IMR-90 (cell line): ENCODE results near the gene KIF21A. TPM values are rescaled to one million over a fixed set of nuclear protein-coding genes. Genes with fewer than 3 reads are reported as not detected.

Source experiments
- ATAC-seq: fragments of 200-7000 bp; cut with Tn5 transposase; 2 replicates; pipeline ENCODE4 v1.9.1; 2020; ENCODE audit warnings: low read depth, mild to moderate bottlenecking, moderate library complexity
- BruUV-seq: library from RNA; stranded (reverse); fragments of 400-500 nt; replicated peaks from 2 replicates; lab custom pipeline; 2021; lab: Mats Ljungman, UMichigan
- CTCF ChIA-PET: fragments of 300-600 bp; formaldehyde crosslinking; extraction: SDS; loops from one replicate; lab custom pipeline; 2021; ENCODE audit warnings: antibody characterized with exemption; lab: Yijun Ruan, JAX
- POLR2A ChIA-PET: fragments of 300-600 bp; sonication (Branson Sonifier 250); formaldehyde crosslinking; loops from one replicate; lab custom pipeline; 2022; ENCODE audit warnings: antibody characterized with exemption; ENCODE audit not compliant: unreplicated experiment; lab: Charles Lee
- DNase-seq: peaks from one replicate; pipeline ENCODE4 v3.0.0; 2013
- H2AFZ ChIP-seq: replicated peaks from 2 replicates; pipeline ENCODE3; 2013; ENCODE audit warnings: low read length, mild to moderate bottlenecking; ENCODE audit not compliant: poor library complexity
- H2AK5ac ChIP-seq: 2 replicates; pipeline ENCODE4 v1.6.1; 2013; ENCODE audit warnings: low read depth, low read length, inconsistent platforms
- H2AK9ac ChIP-seq: replicated peaks from 2 replicates; pipeline ENCODE3; 2013; ENCODE audit warnings: mild to moderate bottlenecking, low read depth, low read length, moderate library complexity; ENCODE audit not compliant: poor library complexity
- H2BK120ac ChIP-seq: 2 replicates; pipeline ENCODE4 v1.6.1; 2013; ENCODE audit warnings: low read depth, low read length, inconsistent platforms
- H2BK15ac ChIP-seq: 3 replicates; pipeline ENCODE4 v1.6.1; 2013; ENCODE audit warnings: low read depth, low read length, inconsistent platforms
- H2BK20ac ChIP-seq: 2 replicates; pipeline ENCODE4 v1.6.1; 2013; ENCODE audit warnings: low read depth, mild to moderate bottlenecking, inconsistent platforms, low read length, moderate library complexity
- H2BK5ac ChIP-seq: 2 replicates; pipeline ENCODE4 v1.6.1; 2013; ENCODE audit warnings: mild to moderate bottlenecking, low read depth, low read length, inconsistent platforms; ENCODE audit not compliant: poor library complexity, severe bottlenecking
- H3K14ac ChIP-seq: replicated peaks from 2 replicates; pipeline ENCODE4 v1.6.1; 2013; ENCODE audit warnings: low read depth, low read length, inconsistent platforms
- H3K18ac ChIP-seq: 2 replicates; pipeline ENCODE4 v1.6.1; 2013; ENCODE audit warnings: low read depth, low read length, control low read depth
- H3K23ac ChIP-seq: 2 replicates; pipeline ENCODE4 v1.6.1; 2013; ENCODE audit warnings: low read depth, low read length, inconsistent platforms
- H3K27ac ChIP-seq: 2 replicates; pipeline ENCODE4 v1.5.1; 2013; ENCODE audit warnings: mild to moderate bottlenecking, control low read depth, low read length; ENCODE audit not compliant: insufficient read depth
- H3K27me3 ChIP-seq: 2 replicates; pipeline ENCODE4 v1.6.1; 2013; ENCODE audit warnings: low read length; ENCODE audit not compliant: control insufficient read depth, insufficient read depth
- H3K36me3 ChIP-seq: 2 replicates; pipeline ENCODE4 v1.6.1; 2013; ENCODE audit warnings: low read length, mixed read lengths; ENCODE audit not compliant: control insufficient read depth, insufficient read depth
- H3K4ac ChIP-seq: 2 replicates; pipeline ENCODE4 v1.6.1; 2013; ENCODE audit warnings: low read depth, low read length, inconsistent platforms
- H3K4me1 ChIP-seq: 2 replicates; pipeline ENCODE4 v1.6.1; 2013; ENCODE audit warnings: low read length, mixed read lengths; ENCODE audit not compliant: control insufficient read depth, insufficient read depth
- H3K4me2 ChIP-seq: 2 replicates; pipeline ENCODE4 v1.6.1; 2013; ENCODE audit warnings: low read depth, mild to moderate bottlenecking, control low read depth, low read length, moderate library complexity
- H3K4me3 ChIP-seq: 2 replicates; pipeline ENCODE4 v1.5.1; 2013; ENCODE audit warnings: low read depth, mild to moderate bottlenecking, control low read depth, low read length, moderate library complexity; ENCODE audit not compliant: insufficient read depth
- H3K56ac ChIP-seq: 2 replicates; pipeline ENCODE4 v1.6.1; 2013; ENCODE audit warnings: low read length, inconsistent platforms; ENCODE audit not compliant: insufficient read depth; ENCODE audit errors: extremely low read depth
- H3K79me1 ChIP-seq, 2 experiments: 2 replicates each; pipeline ENCODE4 v1.6.1; 2013; ENCODE audit warnings: low read length in 2 of 2, inconsistent platforms in 1 of 2, low read depth in 1 of 2
- H3K9ac ChIP-seq: 2 replicates; pipeline ENCODE4 v1.6.1; 2013; ENCODE audit warnings: low read depth, low read length, control low read depth
- H3K9me1 ChIP-seq: 2 replicates; pipeline ENCODE4 v1.6.1; 2013; ENCODE audit warnings: low read length, inconsistent platforms; ENCODE audit not compliant: insufficient read depth
- H3K9me3 ChIP-seq: 2 replicates; pipeline ENCODE4 v1.6.1; 2013; ENCODE audit warnings: low read length; ENCODE audit not compliant: control insufficient read depth, insufficient read depth
- H4K20me1 ChIP-seq: 2 replicates; pipeline ENCODE4 v1.6.1; 2013; ENCODE audit warnings: low read length, inconsistent platforms; ENCODE audit not compliant: insufficient read depth
- H4K5ac ChIP-seq: 2 replicates; pipeline ENCODE4 v1.6.1; 2013; ENCODE audit warnings: mild to moderate bottlenecking, low read depth, low read length, control low read depth
- H4K8ac ChIP-seq, 2 experiments: 2 replicates each; pipeline ENCODE4 v1.6.1; 2013; ENCODE audit warnings: low read depth in 2 of 2, low read length in 2 of 2, control low read depth in 1 of 2, inconsistent platforms in 1 of 2
- H4K91ac ChIP-seq: 2 replicates; pipeline ENCODE4 v1.6.1; 2013; ENCODE audit warnings: low read depth, low read length, inconsistent platforms; ENCODE audit not compliant: insufficient read depth
- BHLHE40 ChIP-seq: fragments of 150-350 bp; IDR thresholded peaks from 2 replicates; pipeline ENCODE4 v1.6.1; 2016; ENCODE audit warnings: mild to moderate bottlenecking, low read depth, low read length
- CEBPB ChIP-seq: IDR thresholded peaks from 2 replicates; pipeline ENCODE4 v1.6.1; 2012; ENCODE audit warnings: low read depth, low read length, improper control_type of control experiment
- CHD1 ChIP-seq: IDR thresholded peaks from 2 replicates; pipeline ENCODE4 v1.6.1; 2012; ENCODE audit warnings: low read depth, low read length, improper control_type of control experiment
- FOS ChIP-seq: fragments of 150-350 bp; IDR thresholded peaks from 2 replicates; pipeline ENCODE4 v1.6.1; 2016; ENCODE audit warnings: low read depth, low read length
- MAFK ChIP-seq: IDR thresholded peaks from 2 replicates; pipeline ENCODE4 v1.6.1; 2012; ENCODE audit warnings: low read depth, low read length, improper control_type of control experiment
- MAZ ChIP-seq: IDR thresholded peaks from 2 replicates; pipeline ENCODE4 v1.6.1; 2012; ENCODE audit warnings: low read depth, mild to moderate bottlenecking, low read length, improper control_type of control experiment, moderate library complexity, borderline replicate concordance
- MXI1 ChIP-seq: IDR thresholded peaks from 2 replicates; pipeline ENCODE4 v1.6.1; 2012; ENCODE audit warnings: low read depth, mild to moderate bottlenecking, low read length, moderate library complexity, borderline replicate concordance
- NFE2L2 ChIP-seq: fragments of 150-350 bp; IDR thresholded peaks from 2 replicates; pipeline ENCODE4 v1.6.1; 2016; ENCODE audit warnings: low read depth, mild to moderate bottlenecking, low read length
- POLR2A ChIP-seq: IDR thresholded peaks from 2 replicates; pipeline ENCODE4 v1.6.1; 2012; ENCODE audit warnings: mild to moderate bottlenecking, low read depth, low read length
- RAD21 ChIP-seq: IDR thresholded peaks from 2 replicates; pipeline ENCODE4 v1.6.1; 2012; ENCODE audit warnings: low read length, improper control_type of control experiment
- RCOR1 ChIP-seq: IDR thresholded peaks from 2 replicates; pipeline ENCODE4 v1.6.1; 2012; ENCODE audit warnings: mild to moderate bottlenecking, low read length, improper control_type of control experiment; ENCODE audit not compliant: insufficient replicate concordance
- RFX5 ChIP-seq: IDR thresholded peaks from 2 replicates; pipeline ENCODE4 v1.8.0; 2012; ENCODE audit warnings: low read depth, mild to moderate bottlenecking, low read length, moderate library complexity
- SMC3 ChIP-seq: fragments of 150-350 bp; IDR thresholded peaks from 2 replicates; pipeline ENCODE4 v1.6.1; 2016; ENCODE audit warnings: low read depth, mild to moderate bottlenecking, antibody characterized with exemption, low read length, moderate library complexity
- WGBS, 2 experiments: methylation state at CpG; one replicate each; pipeline versions ENCODE4 v1.1.5 to v1.1.7; 2013; ENCODE audit warnings: missing lambda C conversion rate in 2 of 2; ENCODE audit not compliant: insufficient read length in 1 of 2; ENCODE audit errors: extremely low coverage in 2 of 2; 5-methylcytosine and 5-hydroxymethylcytosine counted together
- dilution Hi-C: fragments of 300-500 bp; cut with HindIII; formaldehyde crosslinking; loops from one replicate; pipeline ENCODE4 v1.14.3; 2018; ENCODE audit warnings: low sequenced_read_pairs; ENCODE audit not compliant: unreplicated experiment
- in situ Hi-C: fragments of 300-500 bp; cut with MboI; formaldehyde crosslinking; loops from 3 replicates; pipeline ENCODE4 v1.14.3; 2019; ENCODE audit warnings: low sequenced_read_pairs, inconsistent platforms, mixed read lengths
- intact Hi-C: fragments of 100-400 bp; cut with micrococcal nuclease; formaldehyde crosslinking; loops from 2 replicates; pipeline ENCODE4 v1.10.0; 2022
- polyA plus RNA-seq, 3 experiments: library from polyadenylated mRNA; depleted of rRNA; stranded (reverse); fragments of >200 nt; gene quantifications; 2 replicates each; pipeline ENCODE4 v1.2.3, GENCODE V29; 2012; ENCODE audit warnings: low replicate concordance in 1 of 3
- total RNA-seq: library from RNA; depleted of rRNA; stranded (reverse); fragments of >200 nt; gene quantifications from 2 replicates; pipeline ENCODE4 v1.2.3, GENCODE V29; 2012
- TF ChIP-seq, protein P1 (sequence below): conservative IDR thresholded peaks from 2 replicates; pipeline ENCODE4 v1.5.1; 2012; ENCODE audit warnings: mild to moderate bottlenecking, low read depth, low read length, improper control_type of control experiment
- TF ChIP-seq, protein P2 (sequence below): fragments of 150-350 bp; IDR thresholded peaks from 2 replicates; pipeline ENCODE4 v1.6.1; 2017; ENCODE audit warnings: mild to moderate bottlenecking, antibody characterized with exemption, low read length, low read depth
- TF ChIP-seq, protein P3 (sequence below): fragments of 150-350 bp; IDR thresholded peaks from 2 replicates; pipeline ENCODE4 v1.6.1; 2016; ENCODE audit warnings: low read depth, mild to moderate bottlenecking, low read length, moderate library complexity, borderline replicate concordance

Gene KIF21A
- total and polyA plus RNA-seq, 2 of the 4 experiments (the other 2 are of a cell fraction) = 0.38 to 1.1 TPM

DNA sequence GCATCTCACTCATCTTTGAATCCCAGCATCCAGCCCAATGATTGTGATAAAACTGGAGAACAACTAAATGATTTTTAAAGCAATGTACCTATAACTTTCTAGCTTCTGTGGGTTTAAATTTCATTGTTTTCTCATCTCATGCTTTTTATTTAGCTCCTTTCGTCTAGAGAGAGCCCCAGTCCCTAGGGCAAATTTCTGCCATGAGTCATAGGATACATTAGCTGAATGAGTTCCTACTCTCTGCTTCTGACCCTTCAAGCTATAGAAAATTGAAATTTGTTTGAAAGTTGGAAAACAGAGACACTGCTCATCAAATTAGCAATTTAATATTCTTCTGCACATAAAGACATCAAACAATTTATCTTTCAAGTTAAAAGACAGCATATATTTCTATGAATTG, 113.9 kb downstream of the KIF21A start:
- WGBS, 2 experiments = no CpG with 5 or more reads among the region's 1 CpG

More for the DNA sequence above, 113.9 kb downstream of the KIF21A start:
- Histone ChIP-seq H4K5ac (no peak overlapping the region), H3K4me2 (no peak overlapping the region), H3K36me3 (no peaks in the 10 kb centered on the region), H3K23ac (no peak overlapping the region), H3K14ac (no peak overlapping the region), H3K9me1 (no peaks in the 10 kb centered on the region), H2BK5ac (no peak overlapping the region), H3K27me3 (no peaks in the 10 kb centered on the region), H3K4ac (no peak overlapping the region), H4K91ac (no peak overlapping the region), H4K20me1 (no peaks in the 10 kb centered on the region), H2BK120ac (no peak overlapping the region), H4K8ac (no peak overlapping the region), H3K56ac (no peak overlapping the region), H3K4me3 (no peak overlapping the region), H3K4me1 (no peaks in the 10 kb centered on the region), H2BK20ac (no peak overlapping the region), H3K9ac (no peak overlapping the region), H2AFZ (no peak overlapping the region), H3K27ac (no peak overlapping the region), H2AK9ac (no peak overlapping the region), H3K79me1 (no peaks in the 10 kb centered on the region), H3K18ac (no peak overlapping the region), H2AK5ac (no peak overlapping the region), H2BK15ac (no peak overlapping the region), H3K9me3 (0 out of 2 replicates have a peak, but pooled peaks cover 2% of the 10 kb centered on the region)
- ATAC-seq = no peak
- no TSS peak for BruUV-seq
- in situ Hi-C loops = no loop called here
- intact Hi-C loops = loop anchor here (10.0 kb wide), 1 partner anchor 296 kb away; a partner anchor contains a TSS
- TF ChIP-seq, protein P1, sequence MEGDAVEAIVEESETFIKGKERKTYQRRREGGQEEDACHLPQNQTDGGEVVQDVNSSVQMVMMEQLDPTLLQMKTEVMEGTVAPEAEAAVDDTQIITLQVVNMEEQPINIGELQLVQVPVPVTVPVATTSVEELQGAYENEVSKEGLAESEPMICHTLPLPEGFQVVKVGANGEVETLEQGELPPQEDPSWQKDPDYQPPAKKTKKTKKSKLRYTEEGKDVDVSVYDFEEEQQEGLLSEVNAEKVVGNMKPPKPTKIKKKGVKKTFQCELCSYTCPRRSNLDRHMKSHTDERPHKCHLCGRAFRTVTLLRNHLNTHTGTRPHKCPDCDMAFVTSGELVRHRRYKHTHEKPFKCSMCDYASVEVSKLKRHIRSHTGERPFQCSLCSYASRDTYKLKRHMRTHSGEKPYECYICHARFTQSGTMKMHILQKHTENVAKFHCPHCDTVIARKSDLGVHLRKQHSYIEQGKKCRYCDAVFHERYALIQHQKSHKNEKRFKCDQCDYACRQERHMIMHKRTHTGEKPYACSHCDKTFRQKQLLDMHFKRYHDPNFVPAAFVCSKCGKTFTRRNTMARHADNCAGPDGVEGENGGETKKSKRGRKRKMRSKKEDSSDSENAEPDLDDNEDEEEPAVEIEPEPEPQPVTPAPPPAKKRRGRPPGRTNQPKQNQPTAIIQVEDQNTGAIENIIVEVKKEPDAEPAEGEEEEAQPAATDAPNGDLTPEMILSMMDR = no peak
- TF ChIP-seq MAZ = no peak
- no peak for TF ChIP-seq NFE2L2
- TF ChIP-seq CHD1 = no peak
- no peak for TF ChIP-seq SMC3
- no peak for TF ChIP-seq RFX5
- no peak for TF ChIP-seq RAD21
- TF ChIP-seq RCOR1 = no peak
- TF ChIP-seq POLR2A = no peak
- TF ChIP-seq, protein P2, sequence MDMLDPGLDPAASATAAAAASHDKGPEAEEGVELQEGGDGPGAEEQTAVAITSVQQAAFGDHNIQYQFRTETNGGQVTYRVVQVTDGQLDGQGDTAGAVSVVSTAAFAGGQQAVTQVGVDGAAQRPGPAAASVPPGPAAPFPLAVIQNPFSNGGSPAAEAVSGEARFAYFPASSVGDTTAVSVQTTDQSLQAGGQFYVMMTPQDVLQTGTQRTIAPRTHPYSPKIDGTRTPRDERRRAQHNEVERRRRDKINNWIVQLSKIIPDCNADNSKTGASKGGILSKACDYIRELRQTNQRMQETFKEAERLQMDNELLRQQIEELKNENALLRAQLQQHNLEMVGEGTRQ = no peak
- TF ChIP-seq FOS = no peak
- TF ChIP-seq MAFK = no peak
- TF ChIP-seq, protein P3, sequence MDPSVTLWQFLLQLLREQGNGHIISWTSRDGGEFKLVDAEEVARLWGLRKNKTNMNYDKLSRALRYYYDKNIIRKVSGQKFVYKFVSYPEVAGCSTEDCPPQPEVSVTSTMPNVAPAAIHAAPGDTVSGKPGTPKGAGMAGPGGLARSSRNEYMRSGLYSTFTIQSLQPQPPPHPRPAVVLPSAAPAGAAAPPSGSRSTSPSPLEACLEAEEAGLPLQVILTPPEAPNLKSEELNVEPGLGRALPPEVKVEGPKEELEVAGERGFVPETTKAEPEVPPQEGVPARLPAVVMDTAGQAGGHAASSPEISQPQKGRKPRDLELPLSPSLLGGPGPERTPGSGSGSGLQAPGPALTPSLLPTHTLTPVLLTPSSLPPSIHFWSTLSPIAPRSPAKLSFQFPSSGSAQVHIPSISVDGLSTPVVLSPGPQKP = no peak
- no peak for TF ChIP-seq MXI1
- TF ChIP-seq CEBPB = no peak
- no peak for TF ChIP-seq BHLHE40
- POLR2A ChIA-PET = no interaction called here
- dilution Hi-C loops = no loop called here
- CTCF ChIA-PET = no interaction called here
- DNase-seq = no peak
